ENCODE data around the gene MYLK.

The MYLK gene

GRCh38 chr3:123832692-123833397, 51.3 kb downstream of the MYLK start:
- TF ChIP-seq JUND (IDR thresholded peaks at IDR 0.05; ENCODE audit: low read depth), result no peak
- no peak for DNase-seq (ENCODE audit: low read depth in 1 of 2, low spot score in 1 of 2)
- in situ Hi-C loops (cut with HindIII; ENCODE audit: low pct_unique_long_range_greater_than_20kb, low sequenced_read_pairs), result no loop called here

- no peak for TF ChIP-seq JUND (IDR thresholded peaks at IDR 0.05; ENCODE audit: low read depth)
- peak in 1 of 2 experiments; percentile 46 for DNase-seq (ENCODE audit: low read depth in 1 of 2, low spot score in 1 of 2)
- in situ Hi-C loops (cut with HindIII; ENCODE audit: low pct_unique_long_range_greater_than_20kb, low sequenced_read_pairs), result no loop called here
Measured at GRCh38 chr3:123831420-123831819, 52.7 kb downstream of the MYLK start.

GRCh38 chr3:123821920-123822319, 62.2 kb downstream of the MYLK start:
- in situ Hi-C loops (cut with HindIII; ENCODE audit: low pct_unique_long_range_greater_than_20kb, low sequenced_read_pairs), result no loop called here
- no peak for TF ChIP-seq JUND (IDR thresholded peaks at IDR 0.05; ENCODE audit: low read depth)
- DNase-seq (ENCODE audit: low read depth in 1 of 2, low spot score in 1 of 2), result no peak

GRCh38 chr3:123819949-123820348, 64.2 kb downstream of the MYLK start:
- TF ChIP-seq JUND (IDR thresholded peaks at IDR 0.05; ENCODE audit: low read depth), result no peak
- no peak for DNase-seq (ENCODE audit: low read depth in 1 of 2, low spot score in 1 of 2)
- in situ Hi-C loops (cut with HindIII; ENCODE audit: low pct_unique_long_range_greater_than_20kb, low sequenced_read_pairs), result no loop called here

DNA sequence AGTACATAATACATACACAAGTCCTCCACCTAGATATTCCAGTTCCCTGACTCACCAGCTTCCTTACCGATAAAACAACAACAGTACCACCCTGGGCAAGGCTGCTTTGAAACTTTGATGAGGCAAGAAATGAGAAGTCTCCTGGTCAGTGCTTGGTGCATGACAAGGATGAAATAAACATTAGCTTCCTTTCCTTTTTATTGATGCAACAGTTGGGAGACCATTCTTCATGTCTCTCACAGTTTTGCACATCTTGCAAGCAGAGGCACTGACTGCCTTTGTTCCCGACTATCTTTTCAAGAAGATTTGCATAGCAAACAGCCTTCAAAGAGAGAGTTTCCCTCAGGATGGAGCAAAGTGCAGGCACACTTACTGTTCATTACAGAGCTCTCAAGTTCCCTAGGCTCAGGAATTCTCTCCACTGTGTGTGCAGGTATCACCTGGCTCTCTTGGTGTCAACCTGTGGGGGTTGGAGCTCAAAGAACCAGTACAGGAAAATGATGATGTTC, 65.2 kb downstream of the MYLK start:
- in situ Hi-C loops (cut with HindIII; ENCODE audit: low pct_unique_long_range_greater_than_20kb, low sequenced_read_pairs), result no loop called here
- no peak for DNase-seq (ENCODE audit: low read depth in 1 of 2, low spot score in 1 of 2)
- no peak for TF ChIP-seq JUND (IDR thresholded peaks at IDR 0.05; ENCODE audit: low read depth)

GRCh38 chr3:123818324-123818920, 65.7 kb downstream of the MYLK start:
- in situ Hi-C loops (cut with HindIII; ENCODE audit: low pct_unique_long_range_greater_than_20kb, low sequenced_read_pairs), result no loop called here
- DNase-seq (ENCODE audit: low read depth in 1 of 2, low spot score in 1 of 2), result no peak
- TF ChIP-seq JUND (IDR thresholded peaks at IDR 0.05; ENCODE audit: low read depth), result no peak

- TF ChIP-seq JUND (IDR thresholded peaks at IDR 0.05; ENCODE audit: low read depth), result no peak
Measured at GRCh38 chr3:123817413-123817812, 66.7 kb downstream of the MYLK start.

DNA sequence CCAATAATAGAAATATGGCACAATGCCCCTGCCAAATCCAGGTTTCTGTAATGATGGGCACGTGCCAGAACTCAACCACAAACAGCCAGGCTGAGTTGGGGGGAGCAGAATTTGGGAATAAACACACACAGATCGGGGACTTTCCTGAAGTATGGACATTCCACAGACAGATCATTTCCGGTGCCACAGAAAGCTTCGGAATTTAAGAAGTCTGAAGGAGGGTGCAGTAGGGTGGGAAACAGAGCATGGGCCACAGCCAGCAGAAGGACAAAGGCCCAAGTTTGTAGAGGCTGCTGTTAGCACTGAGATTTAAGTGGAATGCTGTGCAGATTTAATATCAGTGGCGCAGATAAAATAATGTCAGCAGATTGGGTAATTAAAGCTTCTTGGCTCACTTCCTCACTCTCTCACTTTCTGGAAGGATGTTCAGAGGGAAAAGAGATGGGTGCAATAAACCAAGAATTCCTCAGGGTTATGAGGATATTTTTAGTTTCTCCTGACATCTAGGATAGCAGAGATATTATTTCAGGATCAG, 67.4 kb downstream of the MYLK start:
- TF ChIP-seq JUND (IDR thresholded peaks at IDR 0.05; ENCODE audit: low read depth), result no peak
- in situ Hi-C loops (cut with HindIII; ENCODE audit: low pct_unique_long_range_greater_than_20kb, low sequenced_read_pairs), result no loop called here
- DNase-seq (ENCODE audit: low read depth in 1 of 2, low spot score in 1 of 2), result no peak

More at GRCh38 chr3:123817413-123817812, 66.7 kb downstream of the MYLK start:
- in situ Hi-C loops (cut with HindIII; ENCODE audit: low pct_unique_long_range_greater_than_20kb, low sequenced_read_pairs), result no loop called here
- DNase-seq (ENCODE audit: low read depth in 1 of 2, low spot score in 1 of 2), result no peak

DNA sequence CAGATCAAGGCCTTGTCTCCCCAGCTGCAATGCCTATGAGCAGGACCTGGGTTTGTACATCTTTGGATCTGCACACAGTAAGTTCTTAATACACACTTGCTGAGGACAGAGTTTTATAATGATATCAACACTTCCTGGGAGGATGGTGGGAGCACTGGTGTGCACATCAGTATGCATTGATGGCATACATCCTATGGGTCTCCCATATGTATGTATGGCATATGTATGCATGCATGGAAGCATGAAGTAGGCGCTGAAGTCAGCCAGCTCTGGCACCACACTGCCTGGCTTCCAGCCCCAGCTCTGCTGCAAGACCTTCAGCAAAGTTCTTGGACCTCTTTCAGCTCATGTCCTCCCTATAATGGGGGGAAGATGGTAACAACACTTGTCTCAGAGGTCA, 68.2 kb downstream of the MYLK start:
- in situ Hi-C loops (cut with HindIII; ENCODE audit: low pct_unique_long_range_greater_than_20kb, low sequenced_read_pairs), result no loop called here

DNA sequence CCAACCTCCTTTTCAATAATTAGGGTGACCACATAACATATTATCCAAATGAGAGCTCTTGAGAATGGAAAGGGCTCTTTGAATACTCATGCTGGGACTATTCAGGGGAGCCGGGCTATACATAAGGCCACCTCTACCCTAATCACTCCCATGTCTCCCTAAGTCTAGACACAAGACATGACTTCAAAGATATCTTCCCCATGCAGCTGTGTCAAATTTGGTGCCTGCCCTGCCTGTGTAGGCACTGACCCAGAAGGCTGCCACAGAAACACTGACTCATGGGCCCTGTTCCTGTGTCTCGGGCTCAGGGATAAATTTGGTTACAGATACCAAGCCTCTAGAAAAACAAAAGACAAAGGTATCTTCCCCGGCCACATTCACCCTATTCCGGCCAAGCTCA, 70.3 kb downstream of the MYLK start:
- DNase-seq (ENCODE audit: low read depth in 1 of 2, low spot score in 1 of 2), result no peak
- TF ChIP-seq JUND (IDR thresholded peaks at IDR 0.05; ENCODE audit: low read depth), result no peak
- in situ Hi-C loops (cut with HindIII; ENCODE audit: low pct_unique_long_range_greater_than_20kb, low sequenced_read_pairs), result no loop called here

More for the DNA sequence above, 68.2 kb downstream of the MYLK start:
- no peak for TF ChIP-seq JUND (IDR thresholded peaks at IDR 0.05; ENCODE audit: low read depth)
- no peak for DNase-seq (ENCODE audit: low read depth in 1 of 2, low spot score in 1 of 2)

GRCh38 chr3:123809597-123809996, 74.5 kb downstream of the MYLK start:
- in situ Hi-C loops (cut with HindIII; ENCODE audit: low pct_unique_long_range_greater_than_20kb, low sequenced_read_pairs), result no loop called here
- DNase-seq (ENCODE audit: low read depth in 1 of 2, low spot score in 1 of 2), result no peak
- no peak for TF ChIP-seq JUND (IDR thresholded peaks at IDR 0.05; ENCODE audit: low read depth)

GRCh38 chr3:123808812-123809211, 75.3 kb downstream of the MYLK start:
- DNase-seq (ENCODE audit: low read depth in 1 of 2, low spot score in 1 of 2), result no peak
- in situ Hi-C loops (cut with HindIII; ENCODE audit: low pct_unique_long_range_greater_than_20kb, low sequenced_read_pairs), result no loop called here
- no peak for TF ChIP-seq JUND (IDR thresholded peaks at IDR 0.05; ENCODE audit: low read depth)

- no peak for DNase-seq (ENCODE audit: low read depth in 1 of 2, low spot score in 1 of 2)
- TF ChIP-seq JUND (IDR thresholded peaks at IDR 0.05; ENCODE audit: low read depth), result no peak
- in situ Hi-C loops (cut with HindIII; ENCODE audit: low pct_unique_long_range_greater_than_20kb, low sequenced_read_pairs), result no loop called here
Measured at GRCh38 chr3:123807820-123808219, 76.3 kb downstream of the MYLK start.

Data from T47D (cell line).